Immature natural killer cell (primary cell): ENCODE data around the gene NKX2-3. TPM values are rescaled to one million over a fixed set of nuclear protein-coding genes. Genes with fewer than 3 reads are reported as not detected.
A peak's percentile ranks its signal among the peaks of the same experiment; 100 is the strongest.

Experiments
- DNase-seq, 3 donors: peaks; one replicate each; pipeline ENCODE4 v3.0.0; 2022; ENCODE audit warnings: mixed read lengths in 1 of 3
- H3K27ac Mint-ChIP-seq, 6 donors: one replicate each; pipeline ENCODE4 v1.8.0; 2020; ENCODE audit warnings: mixed read lengths in 6 of 6, mild to moderate bottlenecking in 5 of 6, inconsistent platforms in 4 of 6, moderate library complexity in 3 of 6
- H3K27me3 Mint-ChIP-seq, 3 donors: one replicate each; pipeline ENCODE4 v1.8.0; 2020 to 2021; ENCODE audit warnings: low read depth in 3 of 3, mild to moderate bottlenecking in 3 of 3, mixed read lengths in 3 of 3, moderate library complexity in 3 of 3, inconsistent platforms in 1 of 3
- H3K36me3 Mint-ChIP-seq, 3 donors: one replicate each; pipeline ENCODE4 v1.8.0; 2020; ENCODE audit warnings: mixed read lengths in 3 of 3, inconsistent platforms in 2 of 3, mild to moderate bottlenecking in 2 of 3
- H3K4me1 Mint-ChIP-seq, 2 donors: one replicate each; pipeline ENCODE4 v1.8.0; 2020; ENCODE audit warnings: inconsistent platforms in 2 of 2, mild to moderate bottlenecking in 2 of 2, mixed read lengths in 2 of 2, moderate library complexity in 1 of 2
- H3K4me3 Mint-ChIP-seq, 5 donors: one replicate each; pipeline ENCODE4 v1.8.0; 2020; ENCODE audit warnings: mild to moderate bottlenecking in 5 of 5, mixed read lengths in 5 of 5, inconsistent platforms in 3 of 5, moderate library complexity in 3 of 5
- H3K9me3 Mint-ChIP-seq, 6 donors: one replicate each; pipeline ENCODE4 v1.8.0; 2020; ENCODE audit warnings: mild to moderate bottlenecking in 6 of 6, mixed read lengths in 6 of 6, inconsistent platforms in 4 of 6, moderate library complexity in 3 of 6
- polyA plus RNA-seq, 3 donors: library from polyadenylated mRNA; unstranded; fragments of 300-500 nt; fragmentation: Illumina TruSeq; gene quantifications; one replicate each; pipeline ENCODE4 v1.2.3, GENCODE V29; 2021

NKX2-3 gene
- polyA plus RNA-seq = not detected

- H3K4me1 Mint-ChIP-seq = peaks cover 36 to 61% of the 10 kb centered on the region in 2 donors
- no peak within 1 kb of the TSS for H3K27ac Mint-ChIP-seq
- peak within 1 kb of the TSS; percentile 33 to 65 (median 51) for H3K4me3 Mint-ChIP-seq
- no peaks in the 10 kb centered on the region for H3K36me3 Mint-ChIP-seq
- peaks cover 0 to 3% (median 0%) of the 10 kb centered on the region in 6 donors for H3K9me3 Mint-ChIP-seq
- DNase-seq = peak in 2 of 3 donors; percentile 10 to 11
- peaks cover 41 to 58% (median 55%) of the 10 kb centered on the region in 3 donors for H3K27me3 Mint-ChIP-seq
Observed at GRCh38 chr10:99532687-99533495, at the start of gene NKX2-3. Gene NKX2-3, plus strand, starts transcription at chr10:99532942. Its CDS starts 190 bp downstream, at chr10:99533132.

DNA sequence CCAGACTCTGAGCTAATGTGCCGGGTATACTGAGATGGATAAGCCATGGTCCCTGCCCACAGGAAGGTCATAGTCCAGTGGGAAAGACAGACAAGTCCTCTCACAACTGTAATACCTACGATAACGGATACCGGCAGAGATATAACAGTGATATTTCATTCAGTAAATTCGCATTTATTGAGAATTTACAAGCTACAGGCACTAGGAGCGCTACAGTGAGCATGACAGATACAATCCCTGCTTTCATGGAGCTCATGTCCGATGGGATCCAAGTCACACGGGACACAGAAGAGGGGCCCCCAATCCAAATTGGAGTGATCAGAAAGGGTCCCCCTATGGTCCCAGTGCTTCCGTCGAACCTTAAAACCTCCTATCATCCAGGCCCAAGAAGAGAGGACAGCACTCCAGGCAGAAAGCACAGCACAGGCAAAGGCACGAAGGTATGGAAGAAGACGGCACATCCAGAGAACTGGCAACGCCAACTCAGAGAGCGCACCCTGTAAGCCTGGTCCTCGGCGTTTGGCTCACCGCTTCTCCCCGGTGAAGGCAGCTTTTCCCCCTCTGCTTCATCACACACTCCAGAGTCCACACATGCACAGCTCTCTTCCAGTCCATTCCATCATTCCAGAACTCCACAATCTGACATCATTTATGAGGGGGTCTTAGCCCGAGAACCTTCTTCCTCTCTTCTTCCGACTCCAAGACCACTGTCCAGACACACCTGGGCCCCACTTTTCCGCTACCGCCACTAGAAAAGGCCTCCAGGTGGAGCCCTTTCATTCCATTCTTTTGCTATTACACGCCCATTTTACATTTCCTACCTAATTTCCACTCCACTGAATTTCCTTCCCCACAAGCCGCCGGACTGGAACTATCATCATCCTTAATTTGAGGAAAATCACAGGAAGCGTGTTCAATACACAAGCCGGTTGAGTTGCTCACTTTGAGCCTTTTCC is 47.8 kb upstream of the NKX2-3 start:
- DNase-seq = no peak
- Mint-ChIP-seq H3K9me3 (no peaks in the 10 kb centered on the region), H3K4me1 (no peaks in the 10 kb centered on the region), H3K27me3 (peaks cover 4 to 6% (median 4%) of the 10 kb centered on the region in 3 donors), H3K27ac (no peak overlapping the region), H3K4me3 (no peak overlapping the region), H3K36me3 (no peaks in the 10 kb centered on the region)

GRCh38 chr10:99487125-99487807 is 45.5 kb upstream of the NKX2-3 start:
- Mint-ChIP-seq H3K27ac (no peak overlapping the region), H3K9me3 (no peaks in the 10 kb centered on the region), H3K4me3 (no peak overlapping the region), H3K27me3 (peaks cover 2 to 6% (median 5%) of the 10 kb centered on the region in 3 donors), H3K36me3 (no peaks in the 10 kb centered on the region), H3K4me1 (no peaks in the 10 kb centered on the region)
- DNase-seq = no peak

DNA sequence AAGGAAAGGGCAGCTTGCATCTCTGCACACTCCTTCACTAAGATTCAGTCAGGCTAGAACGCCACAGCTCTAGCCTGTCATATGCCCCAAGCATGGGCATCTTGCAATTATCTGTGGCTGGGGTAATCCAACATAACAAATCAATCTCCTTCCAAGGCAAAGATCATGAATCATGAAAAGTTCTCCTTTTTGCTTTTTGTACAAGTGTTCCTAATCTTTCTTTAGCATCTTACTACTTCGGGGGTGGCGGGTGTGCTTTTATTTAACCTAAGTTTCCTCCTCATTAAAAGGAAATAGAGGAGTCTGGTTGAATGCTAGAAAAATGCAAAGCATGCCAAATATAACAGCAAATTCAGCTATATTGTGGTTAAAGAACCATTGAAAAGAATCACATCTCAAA is 43.5 kb upstream of the NKX2-3 start:
- Mint-ChIP-seq H3K4me3 (no peak overlapping the region), H3K4me1 (no peaks in the 10 kb centered on the region), H3K27me3 (peaks cover 2 to 5% (median 4%) of the 10 kb centered on the region in 3 donors), H3K27ac (no peak overlapping the region), H3K36me3 (no peaks in the 10 kb centered on the region), H3K9me3 (no peaks in the 10 kb centered on the region)
- DNase-seq = no peak

- Mint-ChIP-seq H3K27ac (no peak overlapping the region), H3K36me3 (no peaks in the 10 kb centered on the region), H3K9me3 (peaks cover 0 to 5% (median 0%) of the 10 kb centered on the region in 6 donors), H3K4me3 (no peak overlapping the region), H3K27me3 (peaks cover 5 to 16% (median 6%) of the 10 kb centered on the region in 3 donors), H3K4me1 (no peaks in the 10 kb centered on the region)
- no peak for DNase-seq
Observed at GRCh38 chr10:99497343-99498025, 35.3 kb upstream of the NKX2-3 start.

DNA sequence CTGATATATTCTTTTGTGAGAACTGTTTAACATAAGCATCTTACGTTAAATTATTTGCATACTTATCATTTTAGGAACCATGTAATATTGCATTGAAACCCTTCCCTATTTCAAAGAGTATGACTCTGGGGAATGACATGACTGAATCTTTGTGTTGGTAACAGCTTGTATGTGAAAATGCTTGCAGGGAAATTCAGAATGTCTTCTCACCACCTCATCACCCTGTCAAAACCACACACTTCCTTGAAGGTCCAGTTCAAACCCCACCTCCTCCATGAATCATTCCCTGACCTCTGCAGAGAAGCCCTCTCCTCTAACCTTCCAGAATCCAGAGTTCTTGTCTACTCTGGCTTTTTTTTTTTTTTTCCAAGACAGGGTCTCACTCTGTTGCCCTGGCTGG is 26.3 kb upstream of the NKX2-3 start:
- no peak overlapping the region for H3K4me3 Mint-ChIP-seq
- H3K9me3 Mint-ChIP-seq = no peaks in the 10 kb centered on the region
- H3K4me1 Mint-ChIP-seq = no peaks in the 10 kb centered on the region
- no peaks in the 10 kb centered on the region for H3K36me3 Mint-ChIP-seq
- H3K27ac Mint-ChIP-seq = no peak overlapping the region
- peaks cover 0 to 17% (median 3%) of the 10 kb centered on the region in 3 donors for H3K27me3 Mint-ChIP-seq
- no peak for DNase-seq

GRCh38 chr10:99507265-99507664 is 25.5 kb upstream of the NKX2-3 start:
- no peak for DNase-seq
- Mint-ChIP-seq H3K27ac (no peak overlapping the region), H3K4me3 (no peak overlapping the region), H3K9me3 (no peaks in the 10 kb centered on the region), H3K4me1 (no peaks in the 10 kb centered on the region), H3K36me3 (no peaks in the 10 kb centered on the region), H3K27me3 (peaks cover 0 to 15% (median 3%) of the 10 kb centered on the region in 3 donors)

GRCh38 chr10:99513061-99513460 is 19.7 kb upstream of the NKX2-3 start:
- peaks cover 2 to 24% (median 5%) of the 10 kb centered on the region in 3 donors for H3K27me3 Mint-ChIP-seq
- peaks cover 0 to 3% (median 0%) of the 10 kb centered on the region in 3 donors for H3K36me3 Mint-ChIP-seq
- no peak overlapping the region for H3K4me3 Mint-ChIP-seq
- no peaks in the 10 kb centered on the region for H3K4me1 Mint-ChIP-seq
- DNase-seq = no peak
- H3K27ac Mint-ChIP-seq = no peak overlapping the region
- peaks cover 0 to 2% (median 0%) of the 10 kb centered on the region in 6 donors for H3K9me3 Mint-ChIP-seq

DNA sequence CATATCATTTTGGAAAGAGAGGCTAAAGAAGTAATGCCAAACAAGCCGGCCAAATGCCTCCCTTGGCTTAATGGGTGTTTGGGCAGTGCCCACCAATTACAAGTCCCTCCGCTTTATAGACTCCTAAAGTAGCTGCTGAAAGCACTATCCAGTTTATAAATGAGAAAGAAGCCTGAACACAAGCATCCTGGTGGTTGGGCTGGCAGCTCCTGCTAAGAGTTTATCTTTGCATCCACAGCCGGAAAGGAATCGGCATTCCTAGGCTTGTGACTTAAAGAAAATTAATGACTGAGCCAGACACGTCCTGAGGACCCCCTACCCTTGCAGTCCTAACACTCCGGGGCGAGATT is 13.1 kb upstream of the NKX2-3 start:
- DNase-seq = no peak
- Mint-ChIP-seq H3K36me3 (peaks cover 0 to 7% (median 0%) of the 10 kb centered on the region in 3 donors), H3K9me3 (peaks cover 0 to 4% (median 0%) of the 10 kb centered on the region in 6 donors), H3K27me3 (peaks cover 12 to 35% (median 14%) of the 10 kb centered on the region in 3 donors), H3K27ac (no peak overlapping the region), H3K4me3 (no peak overlapping the region), H3K4me1 (peaks cover 5 to 13% of the 10 kb centered on the region in 2 donors)

- H3K4me1 Mint-ChIP-seq = peaks cover 5 to 13% of the 10 kb centered on the region in 2 donors
- H3K4me3 Mint-ChIP-seq = no peak overlapping the region
- DNase-seq = no peak
- peaks cover 14 to 41% (median 19%) of the 10 kb centered on the region in 3 donors for H3K27me3 Mint-ChIP-seq
- no peak overlapping the region for H3K27ac Mint-ChIP-seq
- peaks cover 0 to 7% (median 0%) of the 10 kb centered on the region in 3 donors for H3K36me3 Mint-ChIP-seq
- peaks cover 0 to 4% (median 0%) of the 10 kb centered on the region in 6 donors for H3K9me3 Mint-ChIP-seq
Observed at GRCh38 chr10:99520040-99520846, 12.5 kb upstream of the NKX2-3 start.

GRCh38 chr10:99520847-99521764 is 11.6 kb upstream of the NKX2-3 start:
- peaks cover 0 to 4% (median 0%) of the 10 kb centered on the region in 6 donors for H3K9me3 Mint-ChIP-seq
- peaks cover 5 to 13% of the 10 kb centered on the region in 2 donors for H3K4me1 Mint-ChIP-seq
- no peak for DNase-seq
- H3K27ac Mint-ChIP-seq = no peak overlapping the region
- H3K36me3 Mint-ChIP-seq = peaks cover 0 to 7% (median 0%) of the 10 kb centered on the region in 3 donors
- peaks cover 14 to 41% (median 19%) of the 10 kb centered on the region in 3 donors for H3K27me3 Mint-ChIP-seq
- H3K4me3 Mint-ChIP-seq = no peak overlapping the region
